ENCODE measurements around the gene CBX4.

DNA sequence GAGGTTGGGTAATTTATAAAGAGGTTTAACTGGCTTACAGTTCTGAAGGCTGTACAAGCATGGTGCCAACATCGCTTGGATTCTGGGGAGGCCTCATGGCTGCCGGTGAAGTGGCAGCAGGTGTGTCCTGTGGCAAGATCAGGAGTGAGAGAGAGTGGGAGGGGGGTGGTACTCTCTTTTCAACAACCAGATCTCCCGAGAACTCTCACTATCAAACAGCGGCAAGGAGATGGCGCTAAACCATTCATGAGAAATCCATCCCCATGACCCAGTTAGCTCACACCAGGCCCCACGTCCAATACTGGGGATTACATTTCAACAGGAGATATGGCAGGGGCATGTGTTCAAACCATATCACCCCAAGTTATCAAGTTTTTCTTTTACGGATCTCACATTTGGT is 44.0 kb upstream of the CBX4 start:
- TF ChIP-seq POLR2A (IDR thresholded peaks at IDR 0.05) (no peak), EP300 (IDR thresholded peaks at IDR 0.05) (no peak)
